GM12891 (cell line): ENCODE measurements around the gene DHRS3.
"Not testable (repeated sequence)": the region's sequence is repeated elsewhere in the genome, so short reads cannot be mapped to it uniquely, and the experiment has no call there.

Experiments used
- POLR2A ChIP-seq: IDR thresholded peaks from 2 replicates; pipeline ENCODE4 v1.6.1; 2011; ENCODE audit warnings: low read depth, low read length, control low read depth
- POLR2AphosphoS5 ChIP-seq: IDR thresholded peaks from 2 replicates; pipeline ENCODE4 v1.6.1; 2011; ENCODE audit warnings: low read depth, low read length, control low read depth
- TAF1 ChIP-seq: IDR thresholded peaks from 2 replicates; pipeline ENCODE4 v1.6.1; 2011; ENCODE audit warnings: low read depth, low read length, control low read depth

- TF ChIP-seq POLR2A, POLR2AphosphoS5, TAF1: not testable (repeated sequence)
Measured at GRCh38 chr1:12645401-12645800, 27.4 kb upstream of the DHRS3 start.
